ENCODE results near the gene SLC4A5.

- TF ChIP-seq CTCF (IDR thresholded peaks at IDR 0.05; ENCODE audit: low read depth, low read length) (no peak), POLR2A (IDR thresholded peaks at IDR 0.05; ENCODE audit: extremely low read depth, insufficient read length) (no peak), MAX (IDR thresholded peaks at IDR 0.05; ENCODE audit: low read depth, low read length) (no peak), MYC (IDR thresholded peaks at IDR 0.05; ENCODE audit: low read depth, low read length) (no peak)
Observed at GRCh38 chr2:74228772-74229171, 114.4 kb downstream of the SLC4A5 start.

All from NB4 (cell line).